CD14-positive monocyte (primary cell): ENCODE measurements around the gene CCDC73. TPM values are rescaled to one million over a fixed set of nuclear protein-coding genes. Genes with fewer than 3 reads are reported as not detected.

Experiments
- DNase-seq, 3 donors: peaks; one replicate each; pipeline ENCODE4 v3.0.0-alpha.2; 2011 to 2022
- H2AFZ ChIP-seq: 2 replicates; pipeline ENCODE4 v1.6.0; 2012; ENCODE audit warnings: mild to moderate bottlenecking, low read depth, low read length, inconsistent platforms; ENCODE audit not compliant: insufficient read depth, poor library complexity, severe bottlenecking
- H3K27ac ChIP-seq, 2 donors: 1 replicate in 1 of 2; 2 replicates in 1 of 2; pipeline ENCODE4 v1.5.1; 2012 to 2013; ENCODE audit warnings: low read length in 2 of 2, control low read depth in 1 of 2, inconsistent platforms in 1 of 2, low read depth in 1 of 2, mild to moderate bottlenecking in 1 of 2
- H3K27me3 ChIP-seq, 2 donors: one replicate each; pipeline versions ENCODE4 v1.6.0 to v1.6.1; 2011 to 2013; ENCODE audit warnings: low read length in 2 of 2; ENCODE audit not compliant: control insufficient read depth in 2 of 2, insufficient read depth in 2 of 2
- H3K36me3 ChIP-seq, 2 donors: replicated peaks in 1 of 2; 1 replicate in 1 of 2; 2 replicates in 1 of 2; pipeline versions ENCODE4 v1.5.1 to v1.6.1; 2012 to 2013; ENCODE audit warnings: low read length in 2 of 2, control low read depth in 1 of 2, inconsistent platforms in 1 of 2, mild to moderate bottlenecking in 1 of 2; ENCODE audit not compliant: insufficient read depth in 2 of 2, control insufficient read depth in 1 of 2
- H3K4me1 ChIP-seq, 2 donors: 1 replicate in 1 of 2; 2 replicates in 1 of 2; pipeline versions ENCODE4 v1.5.1 to v1.6.1; 2012 to 2013; ENCODE audit warnings: low read length in 2 of 2, control low read depth in 1 of 2, inconsistent platforms in 1 of 2, mild to moderate bottlenecking in 1 of 2, moderate library complexity in 1 of 2; ENCODE audit not compliant: insufficient read depth in 2 of 2, control insufficient read depth in 1 of 2
- H3K4me2 ChIP-seq: replicated peaks from 2 replicates; pipeline ENCODE3; 2012; ENCODE audit warnings: low read length, moderate library complexity, mild to moderate bottlenecking; ENCODE audit not compliant: poor library complexity, severe bottlenecking; ENCODE audit errors: extremely low read depth
- H3K4me3 ChIP-seq, 3 experiments: fragments of 200-600 bp in 1 of 3; sonication (generic) in 1 of 3; replicated peaks in 1 of 3; 1 replicate in 2 of 3; 2 replicates in 1 of 3; pipeline ENCODE4 v1.5.1; 2011 to 2013; ENCODE audit warnings: low read length in 3 of 3, mild to moderate bottlenecking in 3 of 3, control low read depth in 2 of 3, low read depth in 2 of 3, inconsistent platforms in 1 of 3, moderate library complexity in 1 of 3
- H3K79me2 ChIP-seq: 2 replicates; pipeline ENCODE4 v1.6.0; 2012; ENCODE audit warnings: mild to moderate bottlenecking, control low read depth, inconsistent platforms, low read length, moderate library complexity; ENCODE audit not compliant: insufficient read depth
- H3K9ac ChIP-seq: 2 replicates; pipeline ENCODE4 v1.6.0; 2017; ENCODE audit warnings: low read length, mild to moderate bottlenecking; ENCODE audit not compliant: insufficient read depth, poor library complexity, severe bottlenecking
- H3K9me3 ChIP-seq, 2 donors: replicated peaks in 1 of 2; 1 replicate in 1 of 2; 2 replicates in 1 of 2; pipeline versions ENCODE4 v1.5.1 to v1.6.1; 2012 to 2013; ENCODE audit warnings: low read length in 2 of 2, control low read depth in 1 of 2; ENCODE audit not compliant: control insufficient read depth in 1 of 2, insufficient read depth in 1 of 2
- H4K20me1 ChIP-seq: 2 replicates; pipeline ENCODE4 v1.6.0; 2012; ENCODE audit warnings: mild to moderate bottlenecking, low read length, control low read depth, moderate library complexity; ENCODE audit not compliant: insufficient read depth
- H3K27ac Mint-ChIP-seq, 7 donors: one replicate each; pipeline ENCODE4 v1.8.0; 2020; ENCODE audit warnings: mild to moderate bottlenecking in 7 of 7, mixed read lengths in 7 of 7, moderate library complexity in 6 of 7, inconsistent platforms in 2 of 7
- H3K27me3 Mint-ChIP-seq, 3 donors: one replicate each; pipeline ENCODE4 v1.8.0; 2021 to 2022; ENCODE audit warnings: low read depth in 3 of 3, mild to moderate bottlenecking in 3 of 3, mixed read lengths in 3 of 3, moderate library complexity in 3 of 3, inconsistent platforms in 1 of 3
- H3K36me3 Mint-ChIP-seq, 2 donors: one replicate each; pipeline ENCODE4 v1.8.0; 2020; ENCODE audit warnings: mixed read lengths in 2 of 2, inconsistent platforms in 1 of 2, mild to moderate bottlenecking in 1 of 2
- H3K4me1 Mint-ChIP-seq: one replicate; pipeline ENCODE4 v1.8.0; 2020; ENCODE audit warnings: mild to moderate bottlenecking, mixed read lengths
- H3K4me3 Mint-ChIP-seq, 2 donors: one replicate each; pipeline ENCODE4 v1.8.0; 2020; ENCODE audit warnings: mild to moderate bottlenecking in 2 of 2, mixed read lengths in 2 of 2, moderate library complexity in 1 of 2
- H3K9me3 Mint-ChIP-seq, 7 donors: one replicate each; pipeline ENCODE4 v1.8.0; 2020 to 2022; ENCODE audit warnings: mixed read lengths in 7 of 7, mild to moderate bottlenecking in 6 of 7, moderate library complexity in 6 of 7, inconsistent platforms in 2 of 7
- WGBS: methylation state at CpG from one replicate; pipeline ENCODE4 v1.1.5; 2013; ENCODE audit warnings: missing lambda C conversion rate; ENCODE audit not compliant: insufficient coverage; 5-methylcytosine and 5-hydroxymethylcytosine counted together
- intact Hi-C, 2 donors: fragments of 100-400 bp; cut with micrococcal nuclease; formaldehyde crosslinking; loops; one replicate each; pipeline versions ENCODE4 v1.15.0 to v1.15.1; 2023
- polyA plus RNA-seq, 3 donors: library from polyadenylated mRNA; depleted of rRNA in 1 of 3; unstranded in 2 of 3; stranded (reverse) in 1 of 3; fragments of 300-500 nt in 2 of 3; fragments of >200 nt in 1 of 3; fragmentation: Illumina TruSeq in 2 of 3; gene quantifications; 1 replicate in 2 of 3; 2 replicates in 1 of 3; pipeline ENCODE4 v1.2.3, GENCODE V29; 2012 to 2021
- TF ChIP-seq, protein P1 (sequence below): fragments of 200-600 bp; IDR thresholded peaks from one replicate; pipeline ENCODE4 v1.8.0; 2022; ENCODE audit warnings: antibody characterized with exemption, mild to moderate bottlenecking

The CCDC73 gene
- polyA plus RNA-seq, 3 donors: 0.03 to 0.09 TPM; not detected in 1

DNA sequence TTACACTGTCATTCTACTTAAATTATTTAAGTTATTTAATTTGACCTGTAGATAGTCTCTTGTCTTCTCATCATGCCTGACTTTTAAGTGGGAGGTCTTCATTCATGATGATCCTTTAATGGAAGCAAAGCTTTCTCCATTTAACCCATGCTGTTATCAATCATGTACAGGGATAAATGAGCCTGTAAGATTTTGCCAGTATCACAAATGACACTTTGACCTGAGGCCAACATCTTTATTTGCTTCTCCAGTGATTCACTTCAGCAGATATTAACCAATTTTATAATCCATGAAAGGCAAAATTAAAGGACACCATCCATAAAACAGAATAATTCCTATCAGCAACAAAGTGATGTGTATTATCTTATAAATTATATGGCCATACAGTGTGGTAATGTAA lies 7.7 kb downstream of the CCDC73 start:
- H3K27me3 Mint-ChIP-seq: peaks cover 0 to 1% (median 0%) of the 10 kb centered on the region in 3 donors
- Histone ChIP-seq H3K4me1 (no peaks in the 10 kb centered on the region), H3K4me2 (no peak overlapping the region), H3K4me3 (no peak overlapping the region), H3K27ac (no peak overlapping the region), H3K79me2 (no peaks in the 10 kb centered on the region), H3K27me3 (no peaks in the 10 kb centered on the region), H2AFZ (no peak overlapping the region), H3K9ac (no peak overlapping the region), H4K20me1 (no peaks in the 10 kb centered on the region), H3K36me3 (no peaks in the 10 kb centered on the region), H3K9me3 (no peaks in the 10 kb centered on the region)
- H3K9me3 Mint-ChIP-seq: no peaks in the 10 kb centered on the region
- H3K36me3 Mint-ChIP-seq: peaks cover 0 to under 1% of the 10 kb centered on the region in 2 donors
- no peak overlapping the region for H3K27ac Mint-ChIP-seq
- no peak for DNase-seq
- intact Hi-C loops: no loop called here
- H3K4me1 Mint-ChIP-seq: no peaks in the 10 kb centered on the region
- H3K4me3 Mint-ChIP-seq: no peak overlapping the region
- TF ChIP-seq, protein P1, sequence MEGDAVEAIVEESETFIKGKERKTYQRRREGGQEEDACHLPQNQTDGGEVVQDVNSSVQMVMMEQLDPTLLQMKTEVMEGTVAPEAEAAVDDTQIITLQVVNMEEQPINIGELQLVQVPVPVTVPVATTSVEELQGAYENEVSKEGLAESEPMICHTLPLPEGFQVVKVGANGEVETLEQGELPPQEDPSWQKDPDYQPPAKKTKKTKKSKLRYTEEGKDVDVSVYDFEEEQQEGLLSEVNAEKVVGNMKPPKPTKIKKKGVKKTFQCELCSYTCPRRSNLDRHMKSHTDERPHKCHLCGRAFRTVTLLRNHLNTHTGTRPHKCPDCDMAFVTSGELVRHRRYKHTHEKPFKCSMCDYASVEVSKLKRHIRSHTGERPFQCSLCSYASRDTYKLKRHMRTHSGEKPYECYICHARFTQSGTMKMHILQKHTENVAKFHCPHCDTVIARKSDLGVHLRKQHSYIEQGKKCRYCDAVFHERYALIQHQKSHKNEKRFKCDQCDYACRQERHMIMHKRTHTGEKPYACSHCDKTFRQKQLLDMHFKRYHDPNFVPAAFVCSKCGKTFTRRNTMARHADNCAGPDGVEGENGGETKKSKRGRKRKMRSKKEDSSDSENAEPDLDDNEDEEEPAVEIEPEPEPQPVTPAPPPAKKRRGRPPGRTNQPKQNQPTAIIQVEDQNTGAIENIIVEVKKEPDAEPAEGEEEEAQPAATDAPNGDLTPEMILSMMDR: no peak

DNA sequence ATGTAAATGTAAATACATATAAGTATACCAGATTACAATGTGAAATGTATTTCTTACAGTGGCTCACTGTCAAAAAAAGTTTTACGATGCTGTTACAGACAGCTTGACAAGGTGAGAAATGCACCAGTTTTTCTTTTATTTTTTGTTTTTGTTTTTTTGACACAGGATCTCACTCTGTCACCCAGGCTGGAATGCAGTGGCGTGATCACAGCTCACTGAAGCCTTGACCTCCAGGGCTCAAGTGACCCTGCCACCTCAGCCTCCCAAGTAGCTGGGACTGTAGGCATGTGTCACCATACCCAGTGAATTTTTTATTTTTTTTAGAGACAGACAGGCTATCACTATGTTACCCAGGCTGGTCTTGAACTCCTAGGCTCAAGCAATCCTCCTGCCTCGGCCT lies 9.2 kb downstream of the CCDC73 start:
- Histone ChIP-seq H3K27me3 (no peaks in the 10 kb centered on the region), H3K36me3 (no peaks in the 10 kb centered on the region), H3K4me3 (no peak overlapping the region), H3K4me1 (no peaks in the 10 kb centered on the region), H3K4me2 (no peak overlapping the region), H3K79me2 (no peaks in the 10 kb centered on the region), H3K9ac (no peak overlapping the region), H4K20me1 (no peaks in the 10 kb centered on the region), H3K27ac (no peak overlapping the region), H2AFZ (no peak overlapping the region), H3K9me3 (no peaks in the 10 kb centered on the region)
- WGBS: 100% methylated on average over 2 of the region's 3 CpGs
- no peaks in the 10 kb centered on the region for H3K9me3 Mint-ChIP-seq
- intact Hi-C loops: no loop called here
- no peak for DNase-seq
- peaks cover 0 to 1% (median 0%) of the 10 kb centered on the region in 3 donors for H3K27me3 Mint-ChIP-seq
- no peaks in the 10 kb centered on the region for H3K36me3 Mint-ChIP-seq
- no peaks in the 10 kb centered on the region for H3K4me1 Mint-ChIP-seq
- H3K4me3 Mint-ChIP-seq: no peak overlapping the region
- TF ChIP-seq, protein P1: no peak
- H3K27ac Mint-ChIP-seq: no peak overlapping the region
